Activated CD4-positive, alpha-beta T cell treated with anti-CD3 and anti-CD28 coated beads, Interleukin-2, amount 50 U/mL, for 24 hours (primary cell): ENCODE measurements around the gene JAKMIP1.

Source experiments
- DNase-seq, 2 donors: peaks; one replicate each; pipeline ENCODE4 v3.0.0-alpha.2; 2020; ENCODE audit warnings: low read depth in 1 of 2, low spot score in 1 of 2

The JAKMIP1 gene

GRCh38 chr4:6183740-6184139 is 16.6 kb downstream of the JAKMIP1 start:
- no peak for DNase-seq

- DNase-seq = no peak
These were observed 17.7 kb downstream of the JAKMIP1 start for GRCh38 chr4:6182376-6183280.

- DNase-seq = peak; percentile 21 to 24
These were observed 19.3 kb downstream of the JAKMIP1 start for GRCh38 chr4:6180841-6181631.

- no peak for DNase-seq
These were observed 21.0 kb downstream of the JAKMIP1 start for GRCh38 chr4:6179362-6179761.

- no peak for DNase-seq
These were observed 21.6 kb downstream of the JAKMIP1 start for GRCh38 chr4:6178757-6179156.

DNA sequence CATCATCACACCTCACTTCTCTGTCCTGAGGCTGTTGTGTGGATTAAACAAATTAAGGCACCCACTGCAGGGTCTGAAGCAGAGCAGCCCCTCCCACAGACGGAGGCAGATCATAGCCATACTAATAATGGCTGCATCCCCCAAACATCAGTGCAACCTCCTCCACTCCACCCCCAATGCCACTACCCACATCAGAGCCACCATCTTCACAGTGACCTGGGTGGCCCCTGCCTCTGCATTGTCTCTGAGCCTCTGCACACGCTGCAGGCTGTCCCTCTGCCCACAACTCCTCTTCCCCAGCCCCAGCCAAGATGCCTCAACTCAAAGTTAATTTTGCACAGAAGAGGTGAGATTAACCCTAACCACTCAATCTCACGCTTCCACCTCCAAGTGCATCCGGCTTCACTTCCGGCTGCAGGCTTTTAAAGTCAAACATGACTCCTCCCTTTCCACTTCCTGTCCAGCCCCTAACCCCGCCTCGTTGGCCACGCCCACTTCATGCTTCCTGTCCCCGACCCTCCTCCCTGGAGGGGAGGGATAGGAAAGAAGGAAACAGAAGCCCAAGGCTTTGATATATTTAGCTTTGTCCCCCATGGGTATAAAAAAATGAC is 22.7 kb downstream of the JAKMIP1 start:
- DNase-seq = no peak

DNA sequence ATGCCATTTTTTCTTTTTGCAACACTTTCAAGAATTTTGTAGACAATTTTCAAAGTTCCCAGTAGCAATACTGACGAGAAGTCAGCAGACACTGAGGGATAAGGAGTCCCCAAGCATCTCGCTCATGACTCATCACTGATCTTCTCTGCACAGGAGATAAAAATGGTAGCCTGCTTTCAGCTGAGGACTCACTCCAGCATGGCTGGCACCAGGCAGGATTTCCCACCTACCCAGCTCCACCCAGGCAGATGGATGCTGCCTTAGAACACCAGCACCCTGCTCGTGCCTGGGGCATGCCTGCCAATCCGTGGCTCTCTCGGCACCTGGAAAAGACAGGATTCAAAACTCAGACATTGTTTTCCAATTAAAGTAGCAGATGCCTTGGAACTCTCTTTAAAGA is 24.9 kb downstream of the JAKMIP1 start:
- DNase-seq = no peak

- no peak for DNase-seq
These were observed 27.5 kb downstream of the JAKMIP1 start for GRCh38 chr4:6172927-6173200.

DNA sequence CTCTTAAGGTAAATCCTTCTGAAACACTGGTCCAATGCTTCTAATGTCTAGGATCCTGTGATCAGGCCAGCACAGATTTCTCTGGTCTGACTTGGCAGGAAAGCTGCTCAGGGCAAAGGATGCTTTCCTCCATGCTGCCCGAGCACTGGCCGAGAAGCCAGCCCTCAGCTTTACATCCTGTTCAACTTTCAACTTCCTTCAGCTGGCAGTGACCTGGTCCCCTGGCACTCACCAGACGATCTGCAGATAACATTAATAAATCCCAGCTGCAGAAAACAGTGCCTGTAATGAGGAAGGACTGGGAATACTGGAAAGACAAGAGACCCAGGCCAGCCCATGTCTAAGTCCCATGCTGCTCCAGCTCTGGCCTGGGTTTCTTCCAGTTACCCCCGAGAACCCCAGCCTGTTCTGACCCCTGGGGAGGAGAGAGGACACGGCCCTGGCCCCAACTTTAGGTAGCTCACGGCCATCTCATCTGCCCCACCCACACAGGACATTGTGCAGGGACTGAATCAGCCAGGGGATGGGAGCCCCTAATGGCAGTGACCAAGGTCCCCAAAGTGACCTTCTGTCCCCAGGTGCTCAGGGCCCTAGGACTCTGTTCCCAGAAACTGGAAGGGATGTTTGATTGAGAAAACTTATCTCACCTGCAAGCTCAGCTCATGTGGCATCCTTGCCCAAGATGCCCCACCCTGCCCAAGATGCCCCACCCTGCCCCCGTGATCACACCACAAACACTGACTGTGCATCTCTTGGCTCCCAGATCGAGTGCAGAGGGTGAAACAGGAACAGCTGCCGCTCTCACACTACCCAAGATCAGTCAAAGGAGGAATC is 28.0 kb downstream of the JAKMIP1 start:
- DNase-seq = no peak

DNA sequence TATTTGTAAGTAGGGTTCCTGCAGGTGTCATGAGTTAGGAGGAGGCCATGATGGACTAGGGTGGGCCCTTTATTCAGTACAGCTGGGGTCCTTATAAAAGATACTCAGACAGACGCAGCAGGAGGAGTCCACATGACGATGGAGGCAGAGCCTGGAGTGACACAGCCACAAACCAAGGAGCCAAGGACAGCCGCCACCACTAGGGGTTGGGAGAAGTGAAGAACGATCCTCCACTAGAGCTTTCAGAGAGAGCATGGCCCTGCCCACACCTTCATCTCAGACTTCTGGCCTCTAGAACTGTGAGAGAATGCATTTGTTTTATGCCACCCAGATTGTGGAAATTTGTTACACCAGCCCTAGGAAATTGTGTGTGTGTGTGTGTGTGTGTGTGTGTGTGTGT is 31.1 kb downstream of the JAKMIP1 start:
- DNase-seq = no peak

DNA sequence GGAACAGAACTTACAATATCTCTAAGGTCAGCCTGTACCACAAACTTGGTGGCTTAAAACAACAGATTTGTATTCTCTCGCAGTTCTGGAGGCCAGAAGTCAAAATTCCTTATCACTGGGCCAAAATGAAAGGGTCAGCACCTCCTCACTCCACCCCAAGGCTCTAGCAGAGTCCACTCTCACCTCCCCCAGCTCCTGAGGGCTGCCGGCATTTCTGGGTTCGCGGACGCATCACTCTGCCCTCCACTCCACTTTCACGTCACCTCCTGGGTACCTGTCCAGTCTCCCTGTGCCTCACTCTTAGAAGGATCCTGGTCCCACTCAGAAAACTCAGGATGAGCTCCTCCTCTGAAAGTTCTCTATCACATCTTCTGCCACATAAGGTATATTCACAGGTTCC is 34.6 kb downstream of the JAKMIP1 start:
- no peak for DNase-seq

GRCh38 chr4:6162885-6163284 is 37.5 kb downstream of the JAKMIP1 start:
- DNase-seq = no peak

DNA sequence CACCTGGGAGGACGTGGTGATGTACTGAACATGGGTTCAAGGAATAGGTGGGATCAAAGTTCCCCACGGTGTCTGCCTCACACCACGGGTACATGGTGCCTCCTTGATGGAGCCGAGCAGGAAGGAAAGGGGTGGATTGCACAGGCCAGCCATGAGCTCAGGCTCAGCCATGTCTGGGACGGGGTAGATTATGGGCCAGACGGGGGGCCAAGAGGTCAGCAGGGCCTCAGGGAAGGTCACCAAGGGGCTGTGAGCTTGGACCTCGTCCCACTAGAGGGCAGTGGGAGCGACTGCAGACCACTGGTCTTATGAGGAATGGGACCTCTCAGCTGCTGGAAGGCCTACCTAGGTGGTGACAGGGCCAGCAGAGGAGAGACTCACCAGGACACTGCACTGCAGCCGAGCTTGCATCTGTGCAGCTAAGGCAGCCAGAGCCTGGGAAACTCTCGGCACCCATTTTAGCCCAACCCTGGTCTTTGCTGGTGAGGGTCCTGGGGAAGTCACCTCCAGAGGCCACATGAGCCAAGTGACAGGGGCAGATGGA is 38.4 kb downstream of the JAKMIP1 start:
- no peak for DNase-seq

DNA sequence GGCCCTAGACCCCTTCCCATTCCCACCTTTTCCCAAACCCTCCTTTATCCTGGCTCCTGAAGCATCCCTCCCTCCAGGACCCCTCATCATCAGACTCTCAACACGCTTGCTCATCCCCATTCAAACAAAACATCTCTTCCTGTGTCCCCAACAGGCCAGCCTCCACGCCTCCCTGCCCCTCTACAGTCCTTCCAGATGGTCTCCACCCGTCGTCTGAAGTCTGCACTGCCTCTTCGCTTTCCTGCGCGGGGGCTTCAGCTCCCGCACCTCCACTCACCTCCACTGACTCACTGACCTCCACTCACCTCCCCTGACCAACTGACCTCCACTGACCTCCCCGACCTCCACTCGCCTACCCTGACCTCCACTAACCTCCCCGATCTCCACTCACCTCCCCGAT is 39.8 kb downstream of the JAKMIP1 start:
- no peak for DNase-seq

GRCh38 chr4:6157926-6158325 is 42.4 kb downstream of the JAKMIP1 start:
- no peak for DNase-seq

DNA sequence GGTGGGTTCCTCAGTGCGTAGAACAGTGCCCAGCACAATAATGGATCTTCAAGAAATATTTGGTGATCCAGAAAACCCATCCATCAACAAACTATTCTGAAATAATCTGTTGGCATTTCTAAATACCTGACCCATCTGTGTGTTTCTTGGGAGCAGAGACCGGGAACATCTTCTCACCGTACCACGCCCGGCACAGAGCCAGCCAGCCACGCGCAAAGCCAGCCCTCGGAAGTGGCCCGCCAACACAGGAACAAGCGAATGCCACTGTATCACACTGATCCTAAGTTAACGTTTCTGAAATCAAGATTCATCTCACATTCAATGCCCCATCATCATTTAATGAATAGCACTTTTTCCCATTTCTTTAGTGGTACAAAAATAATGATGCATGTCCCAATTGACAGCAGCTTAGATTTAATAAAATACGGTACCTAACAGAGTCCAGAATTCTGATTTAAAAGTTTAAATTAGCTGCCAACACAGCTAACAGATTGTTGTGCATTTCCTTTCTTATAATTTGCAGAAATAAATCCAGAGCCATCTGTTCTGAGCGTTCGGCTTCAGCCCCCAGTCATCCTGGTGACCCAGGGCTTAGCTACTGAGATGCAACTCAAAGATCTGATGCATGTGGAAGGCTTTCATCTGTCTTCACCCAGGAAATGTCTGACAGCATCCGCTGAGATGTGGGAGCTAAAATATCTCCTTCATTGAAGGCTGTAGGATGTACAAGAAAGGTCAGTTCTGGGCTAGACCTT is 44.2 kb downstream of the JAKMIP1 start:
- DNase-seq = no peak

DNA sequence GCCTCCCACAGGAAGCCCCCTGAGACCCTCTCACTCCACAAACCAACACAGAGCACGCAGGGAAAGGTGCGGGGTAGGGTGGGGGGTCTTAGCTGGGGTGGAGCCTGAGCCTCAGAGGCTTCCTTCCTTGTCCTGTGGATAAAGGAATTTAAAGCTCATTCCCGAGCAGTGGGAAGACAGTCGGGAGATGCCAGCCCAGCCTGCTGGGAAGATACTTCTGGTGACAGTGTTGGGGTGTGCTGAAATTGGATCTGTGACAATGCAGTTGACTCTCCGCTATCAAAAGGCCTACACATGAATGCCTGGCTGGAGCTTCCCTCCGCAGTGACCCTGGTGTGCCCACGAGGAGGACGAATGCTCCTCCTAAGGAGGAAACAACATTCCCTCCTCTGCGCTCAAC is 45.5 kb downstream of the JAKMIP1 start:
- DNase-seq = no peak

- DNase-seq = no peak
These were observed 46.5 kb downstream of the JAKMIP1 start for GRCh38 chr4:6153874-6154273.

- no peak for DNase-seq
These were observed 47.3 kb downstream of the JAKMIP1 start for GRCh38 chr4:6152869-6153705.
